ENCODE measurements around the gene LBX2. TPM values are rescaled to one million over a fixed set of nuclear protein-coding genes. Genes with fewer than 3 reads are reported as not detected.

The LBX2 gene
- total and polyA plus RNA-seq, 12 donors, result 0.17 to 1.5 (median 0.44) TPM; not detected in 2

- Histone ChIP-seq H3K4me1 (peaks cover 0 to 22% (median 7%) of the 10 kb centered on the region in 9 donors), H3K36me3 (no peaks in the 10 kb centered on the region), H3K4me3 (no peak overlapping the region), H3K9me3 (no peaks in the 10 kb centered on the region), H3K27ac (no peak overlapping the region), H3K27me3 (peaks cover 0 to 1% (median 0%) of the 10 kb centered on the region in 7 donors)
- ATAC-seq (peak in 2 of 8 donors; percentile 35 to 54), DNase-seq (no peak)
- intact Hi-C loops (cut with DNase I), result no loop called here
- 55 to 72% methylated on average over 1 of the region's 1 CpG for WGBS, 2 donors
- TF ChIP-seq CTCF (IDR thresholded peaks at IDR 0.05), result no peak
These were observed 43.6 kb upstream of the LBX2 start for GRCh38 chr2:74542978-74543377.

- Histone ChIP-seq H3K27me3 (no peaks in the 10 kb centered on the region), H3K9me3 (no peaks in the 10 kb centered on the region), H3K4me3 (no peak overlapping the region), H3K4me1 (peaks cover 0 to 21% (median 7%) of the 10 kb centered on the region in 9 donors), H3K36me3 (peaks cover 0 to 4% (median 0%) of the 10 kb centered on the region in 9 donors), H3K27ac (peak overlapping the region; percentile 26 to 86 (median 70))
- ATAC-seq (peak; percentile 71 to 95 (median 89)), DNase-seq (peak; percentile 66 to 73)
- no peak for TF ChIP-seq CTCF (IDR thresholded peaks at IDR 0.05)
- intact Hi-C loops (cut with DNase I), result no loop called here
- 45 to 54% methylated on average over 5 of the region's 5 CpGs for WGBS, 2 donors
These were observed 40.9 kb upstream of the LBX2 start for GRCh38 chr2:74540291-74540690.

GRCh38 chr2:74538881-74539339, 39.5 kb upstream of the LBX2 start:
- Histone ChIP-seq H3K27ac (peak overlapping the region in 1 of 10 donors; percentile 86), H3K27me3 (no peaks in the 10 kb centered on the region), H3K36me3 (peaks cover 0 to 15% (median 0%) of the 10 kb centered on the region in 9 donors), H3K4me1 (peaks cover 0 to 21% (median 7%) of the 10 kb centered on the region in 9 donors), H3K4me3 (no peak overlapping the region), H3K9me3 (no peaks in the 10 kb centered on the region)
- TF ChIP-seq CTCF (IDR thresholded peaks at IDR 0.05), result no peak
- no peak for ATAC-seq
- WGBS, 2 donors, result 80 to 85% methylated on average over 7 of the region's 7 CpGs
- intact Hi-C loops (cut with DNase I), result no loop called here
- DNase-seq, result no peak

GRCh38 chr2:74537140-74537539, 37.7 kb upstream of the LBX2 start:
- ATAC-seq (no peak), DNase-seq (no peak)
- WGBS, 2 donors, result 62 to 63% methylated on average over 4 of the region's 4 CpGs
- Histone ChIP-seq H3K4me1 (peaks cover 0 to 19% (median 7%) of the 10 kb centered on the region in 9 donors), H3K4me3 (no peak overlapping the region), H3K9me3 (no peaks in the 10 kb centered on the region), H3K36me3 (peaks cover 0 to 33% (median 11%) of the 10 kb centered on the region in 9 donors), H3K27me3 (no peaks in the 10 kb centered on the region), H3K27ac (no peak overlapping the region)
- intact Hi-C loops (cut with DNase I), result no loop called here
- TF ChIP-seq CTCF (IDR thresholded peaks at IDR 0.05), result no peak
